PC-9 (cell line): ENCODE data around the gene NAT16.

ENCODE experiments used
- CTCF ChIP-seq: fragments of 200-600 bp; sonication (generic); conservative IDR thresholded peaks from 2 replicates; pipeline ENCODE4 v1.6.1; 2017; ENCODE audit warnings: mixed run types, antibody characterized with exemption, mild to moderate bottlenecking, moderate library complexity
- EZH2 ChIP-seq: fragments of 200-600 bp; sonication (generic); IDR thresholded peaks from 2 replicates; pipeline ENCODE4 v1.8.0; 2017; ENCODE audit warnings: antibody characterized with exemption, low read depth

DNA sequence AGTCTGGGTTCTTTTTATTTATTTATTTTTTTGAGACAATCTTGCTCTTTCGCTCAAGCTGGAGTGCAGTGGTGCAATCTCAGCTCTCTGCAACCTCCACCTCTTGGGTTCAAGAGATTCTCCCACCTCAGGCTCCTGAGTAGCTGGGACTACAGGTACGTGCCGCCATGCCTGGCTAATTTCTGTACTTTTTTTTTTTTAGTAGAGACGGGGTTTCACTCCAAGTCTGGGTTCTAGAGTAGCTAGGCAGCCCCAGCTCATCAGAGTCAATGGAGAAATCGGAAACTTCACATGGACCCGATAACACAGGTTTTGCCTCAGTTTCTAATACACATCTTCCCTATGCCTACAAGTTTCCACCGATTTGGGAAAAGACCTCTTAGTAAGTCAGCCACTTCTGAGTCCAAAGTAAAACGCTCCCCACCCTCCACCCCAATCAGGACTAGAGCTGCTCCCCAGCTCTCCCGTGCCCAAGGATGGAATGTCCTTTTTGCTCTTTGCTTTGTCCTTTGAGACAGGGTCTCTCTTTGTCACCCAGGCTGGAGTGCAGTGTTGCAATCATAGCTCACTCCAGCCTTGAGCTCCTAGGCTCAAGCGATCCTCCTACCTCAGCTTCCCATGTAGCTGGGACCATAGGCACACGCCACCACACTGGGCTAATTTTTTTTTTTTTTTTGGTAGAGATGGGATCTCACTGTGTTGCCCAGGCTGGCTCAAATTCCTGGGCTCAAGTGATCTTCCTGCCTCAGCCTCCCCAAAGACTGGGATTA is 57.0 kb downstream of the NAT16 start:
- TF ChIP-seq CTCF: no peak
- no peak for TF ChIP-seq EZH2
